GM19463 (cell line): ENCODE results near the gene CPZ.
"Not testable (repeated sequence)": the region's sequence is repeated elsewhere in the genome, so short reads cannot be mapped to it uniquely, and the experiment has no call there.

Experiments
- ATAC-seq: cut with Tn5 transposase; IDR thresholded peaks from one replicate; pipeline ENCODE4 v1.9.1; 2021; ENCODE audit warnings: mild to moderate bottlenecking, moderate library complexity; ENCODE audit not compliant: unreplicated experiment

Gene CPZ

DNA sequence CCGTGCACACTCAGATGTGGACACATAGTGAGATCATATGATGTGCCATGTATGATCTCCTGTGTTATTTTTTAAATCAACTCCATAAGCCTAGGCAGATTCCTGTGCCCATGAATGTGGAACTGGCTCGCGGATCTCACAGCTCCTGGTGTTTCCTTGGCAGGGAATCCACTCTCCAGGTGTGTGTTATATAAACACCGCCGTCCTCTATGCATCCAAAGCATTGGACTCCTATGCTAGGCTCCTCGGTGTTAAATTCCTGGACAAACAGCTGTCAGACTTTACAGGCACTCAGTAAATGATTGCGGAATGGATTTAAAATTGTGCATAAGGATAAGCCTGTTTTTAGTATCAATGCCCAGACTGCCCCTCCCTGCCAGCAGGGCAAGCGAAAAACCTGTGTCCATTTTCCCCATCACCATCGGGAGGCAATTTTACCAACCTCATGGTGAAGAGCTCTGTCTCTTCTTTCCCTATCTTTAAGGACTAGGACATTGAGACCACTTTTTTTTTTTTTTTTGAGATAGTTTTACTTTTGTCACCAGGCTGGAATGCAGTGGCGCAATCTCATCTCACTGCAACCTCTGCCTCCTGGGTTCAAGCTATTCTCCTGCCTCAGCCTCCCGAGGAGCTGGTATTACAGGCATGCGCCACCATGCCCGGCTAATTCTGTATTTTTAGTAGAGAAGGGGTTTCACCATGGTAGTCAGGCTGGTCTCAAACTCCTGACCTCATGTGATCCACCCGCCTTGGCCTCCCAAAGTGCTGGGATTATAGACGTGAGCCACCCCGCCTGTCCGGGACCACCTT lies 36.0 kb upstream of the CPZ start:
- ATAC-seq, result no peak

DNA sequence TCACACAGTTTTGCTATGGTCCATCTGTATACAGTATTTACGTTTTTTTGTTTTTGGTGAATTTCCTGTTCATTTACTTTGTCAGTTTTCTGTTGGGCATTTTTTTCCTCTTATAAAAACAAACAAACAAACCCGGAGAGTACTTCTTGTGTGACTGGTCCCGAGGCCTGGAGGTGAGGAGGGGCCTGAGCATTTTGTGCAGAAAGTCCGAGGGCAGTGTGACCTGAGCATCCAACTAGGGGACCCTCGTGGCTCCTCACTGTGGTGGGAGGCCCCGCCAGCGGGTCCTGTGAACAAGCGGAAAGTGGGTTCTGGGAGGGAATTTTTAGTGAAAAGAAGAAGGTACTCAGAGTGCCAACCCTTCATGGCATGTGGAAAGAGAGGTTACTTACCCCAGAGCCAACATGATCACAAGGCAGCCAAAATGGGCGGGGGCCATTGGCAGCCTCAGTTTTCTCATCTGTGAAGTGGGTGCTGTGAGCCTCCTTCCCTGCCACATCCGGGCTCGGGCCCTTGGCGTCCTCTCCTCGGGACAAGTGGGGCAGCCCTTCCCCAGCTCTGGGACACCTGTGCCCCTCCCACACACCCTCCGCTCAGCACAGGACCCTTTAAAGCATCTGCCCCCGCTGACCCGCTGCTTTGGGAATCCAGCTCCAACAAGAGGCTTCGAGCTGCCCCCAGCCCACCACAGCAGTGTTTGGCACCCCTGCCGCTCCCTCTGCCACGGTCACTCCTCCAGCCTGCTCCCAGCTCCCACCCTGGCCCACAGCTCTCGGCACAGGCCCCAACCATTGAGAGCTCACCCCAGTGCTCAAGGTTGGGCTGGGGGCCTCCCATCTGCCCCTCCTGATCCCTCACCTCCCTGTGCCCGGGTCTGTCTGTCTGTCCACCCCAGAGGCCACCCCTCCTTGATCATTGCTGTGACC lies 35.2 kb upstream of the CPZ start:
- ATAC-seq, result no peak

DNA sequence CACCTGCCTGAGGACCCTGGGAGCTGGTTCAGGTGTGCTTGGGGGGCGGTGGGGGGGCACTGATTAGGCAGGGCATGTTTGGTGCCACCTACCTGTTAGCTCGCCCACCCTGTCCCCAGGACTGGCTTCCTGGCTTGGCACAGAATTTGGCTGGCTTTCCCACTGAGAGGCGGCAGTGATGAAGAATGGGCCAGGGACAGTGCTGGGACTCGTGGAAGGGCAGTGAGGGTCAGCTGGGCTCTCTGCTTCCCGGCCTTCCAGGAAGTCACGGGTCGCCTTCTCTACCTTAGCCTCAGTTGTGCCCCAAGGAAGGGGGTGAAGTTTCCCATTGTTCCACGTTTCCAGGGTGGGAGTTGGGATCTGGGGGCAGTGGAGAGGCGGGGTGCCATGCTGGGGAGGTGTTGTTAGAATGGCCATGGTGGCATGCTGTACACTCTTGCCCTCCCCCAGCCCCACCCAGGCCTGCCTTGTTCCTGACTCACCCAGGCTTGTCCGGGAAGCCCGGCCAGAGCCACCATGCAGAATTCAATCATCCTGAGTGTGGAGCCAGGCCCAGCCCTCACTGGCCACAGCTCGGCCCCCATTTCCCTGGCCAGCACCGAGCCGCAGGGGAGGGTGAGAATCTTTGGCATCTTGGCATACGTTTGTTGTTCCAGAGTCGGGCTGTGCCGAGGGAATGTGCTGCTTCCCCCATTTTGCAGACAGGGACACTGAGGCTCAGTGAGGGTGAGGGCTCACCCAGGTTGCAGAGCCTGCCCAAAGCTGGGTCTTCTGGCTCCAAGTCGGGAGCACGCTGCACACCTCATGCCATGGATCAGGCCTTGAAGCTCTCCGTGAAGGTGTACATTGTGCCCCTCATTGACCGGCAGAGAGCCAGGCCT lies 34.2 kb upstream of the CPZ start:
- no peak for ATAC-seq

DNA sequence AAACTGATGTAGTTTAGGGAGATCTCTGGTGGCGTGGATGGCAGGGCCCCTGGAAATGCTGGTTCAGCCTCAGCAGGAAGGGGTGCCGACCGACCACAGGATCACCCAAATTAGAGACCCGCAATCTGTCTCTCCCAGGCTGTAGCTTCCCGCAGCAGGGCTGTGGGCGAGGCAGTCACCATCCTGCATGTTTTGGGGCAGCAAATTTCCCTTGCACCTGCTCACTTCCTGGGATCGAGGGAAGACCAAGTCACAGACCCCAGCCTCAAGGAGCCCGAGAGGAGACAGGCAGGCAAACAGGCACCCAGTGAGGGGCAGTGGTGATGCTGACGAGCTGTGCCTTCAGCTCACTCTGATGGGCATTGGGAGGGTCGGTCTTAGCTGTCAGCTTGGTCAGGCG lies 33.6 kb upstream of the CPZ start:
- no peak for ATAC-seq

- no peak for ATAC-seq
Observed at GRCh38 chr4:8559524-8560264, 32.9 kb upstream of the CPZ start.

DNA sequence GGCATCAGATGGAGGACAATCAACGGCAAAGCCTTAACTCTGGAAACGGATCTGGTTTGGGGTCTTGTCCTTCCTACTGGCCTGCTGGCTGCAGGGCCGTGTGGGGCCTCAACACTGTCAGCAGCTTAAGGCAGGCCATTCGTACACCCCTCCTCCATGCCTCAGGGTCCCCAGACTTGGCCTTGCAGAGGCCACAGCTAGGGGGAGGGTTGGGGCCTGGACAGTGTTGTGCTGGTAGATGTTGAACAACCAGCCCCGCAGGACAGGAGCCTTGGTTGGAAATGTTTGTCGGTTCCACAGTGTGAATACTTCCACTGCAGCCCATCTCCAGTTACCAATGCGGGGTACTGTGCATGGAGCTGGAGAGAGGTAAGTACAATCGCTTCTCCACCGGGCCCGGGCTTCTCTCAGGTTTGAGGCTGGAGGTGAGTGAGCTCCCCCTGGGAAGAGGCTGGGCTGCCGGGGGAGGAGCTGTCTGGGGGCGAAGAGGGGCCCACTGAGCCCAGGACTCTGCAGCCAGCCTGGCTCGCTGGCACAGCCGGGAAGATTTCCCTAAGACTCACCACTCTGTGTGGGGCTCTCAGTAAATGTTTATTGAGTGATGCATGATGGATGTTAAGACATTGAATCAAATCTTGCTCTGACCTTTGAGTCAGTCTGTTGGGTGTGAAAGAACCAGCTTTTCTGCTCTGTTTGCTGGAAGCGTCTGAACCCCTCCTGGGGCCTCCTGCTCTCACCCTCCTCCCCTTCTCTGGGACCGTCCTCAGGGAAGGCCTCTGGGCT lies 32.1 kb upstream of the CPZ start:
- ATAC-seq, result no peak

DNA sequence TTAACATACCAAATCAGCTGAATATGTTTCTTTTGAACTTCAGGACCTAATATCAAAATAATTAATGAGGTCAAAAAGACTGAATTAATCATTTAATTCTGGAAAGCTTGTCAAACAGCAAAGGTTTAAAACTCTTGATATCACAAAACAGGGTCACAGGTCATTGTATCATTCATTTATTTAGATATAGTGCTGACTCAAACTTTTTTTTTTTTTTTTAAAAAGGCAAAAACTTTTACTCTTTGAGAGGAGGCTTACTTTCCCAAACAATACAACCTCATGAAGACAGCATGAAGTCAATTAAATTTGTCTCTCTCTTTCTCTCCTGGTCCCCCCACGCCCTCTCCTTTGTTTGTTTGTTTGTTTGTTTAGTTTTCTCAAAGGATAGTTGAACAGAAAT lies 28.0 kb upstream of the CPZ start:
- ATAC-seq, result no peak

DNA sequence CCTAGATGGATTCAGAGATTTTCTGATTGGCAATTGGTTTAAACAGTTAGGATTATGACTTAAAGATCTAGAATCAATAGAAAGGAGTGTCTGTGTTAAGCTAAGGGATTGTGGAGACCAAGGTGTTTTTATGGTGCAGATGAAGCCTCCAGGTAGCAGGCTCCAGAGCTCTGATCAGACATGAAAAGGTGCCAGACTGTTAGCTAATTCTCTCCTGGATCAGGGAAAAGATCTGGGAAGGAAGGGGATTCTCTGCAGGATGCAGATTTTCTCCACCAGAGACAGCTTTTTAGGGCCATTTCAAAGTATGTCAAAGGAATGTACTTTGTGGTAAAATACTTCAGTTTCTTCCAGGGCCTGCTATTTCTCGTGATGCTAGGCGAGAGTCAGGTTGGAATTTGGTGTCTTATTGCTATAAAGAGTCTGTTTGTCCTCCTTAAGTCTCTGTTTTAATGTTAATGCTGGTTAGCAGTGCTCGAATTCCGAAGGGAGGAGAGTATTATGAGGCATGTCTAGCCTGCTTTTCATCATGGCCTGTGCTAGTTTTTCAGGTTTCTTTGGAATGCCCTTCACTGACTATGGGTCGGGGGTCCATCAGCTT lies 24.4 kb upstream of the CPZ start:
- no peak for ATAC-seq

DNA sequence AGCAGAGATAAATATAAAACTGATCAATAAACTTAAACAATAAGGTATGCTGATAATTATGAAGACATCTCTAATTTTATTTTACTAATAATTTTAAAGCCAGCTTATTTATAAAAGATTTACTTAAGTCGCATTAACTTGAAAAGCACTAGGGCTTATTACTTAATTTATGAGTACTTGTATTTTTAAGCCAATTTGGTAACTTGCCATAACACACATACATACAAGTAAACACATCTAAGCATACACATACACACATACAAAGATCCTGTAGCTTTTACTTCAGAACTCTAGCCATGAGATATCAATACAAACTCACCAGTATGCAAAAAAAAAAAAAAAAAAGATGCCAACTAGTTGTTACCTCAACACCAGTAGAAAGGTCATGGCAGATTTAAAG lies 22.4 kb upstream of the CPZ start:
- ATAC-seq, result no peak

- ATAC-seq, result no peak
Observed at GRCh38 chr4:8571702-8572685, 20.6 kb upstream of the CPZ start.

DNA sequence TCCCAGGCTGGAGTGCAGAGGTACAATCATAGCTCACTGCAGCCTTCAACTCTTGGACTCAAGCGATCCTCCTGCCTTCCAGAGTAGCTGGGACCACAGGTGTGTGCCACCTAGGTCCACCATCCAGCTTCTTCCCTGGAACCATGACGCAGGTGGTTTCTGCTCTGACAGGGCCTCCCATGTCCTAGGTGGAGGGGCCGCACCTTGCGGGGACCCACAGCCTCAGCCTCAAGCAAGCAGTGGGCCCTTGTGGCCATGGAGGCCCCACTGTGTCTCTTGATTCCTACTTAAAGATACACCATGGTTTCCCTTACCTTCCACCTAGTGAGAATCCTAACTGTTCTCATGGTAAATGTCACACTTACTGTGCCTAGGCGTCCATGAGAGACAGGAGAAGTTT lies 19.3 kb upstream of the CPZ start:
- ATAC-seq, result no peak

GRCh38 chr4:8574796-8575370 lies 17.7 kb upstream of the CPZ start:
- ATAC-seq, result no peak

DNA sequence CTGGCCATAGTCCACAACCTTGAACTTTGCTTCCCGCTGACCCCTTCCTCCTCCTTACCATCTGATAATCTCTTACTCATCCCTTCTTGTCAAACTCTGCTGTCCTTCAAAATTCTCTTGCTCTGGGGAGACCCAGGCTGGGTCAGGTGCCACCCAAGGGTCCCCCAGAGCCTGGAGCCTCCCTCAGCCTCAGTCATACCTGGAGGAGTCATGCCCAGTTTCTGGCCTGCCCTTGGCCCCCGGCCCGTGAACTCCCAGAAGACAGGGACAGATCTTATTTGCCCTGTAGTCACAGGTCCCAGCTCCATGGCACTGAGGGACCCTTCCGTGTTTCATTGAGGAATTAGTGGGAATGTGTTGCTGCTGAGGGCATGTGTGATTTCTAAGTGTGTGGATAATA lies 17.1 kb upstream of the CPZ start:
- no peak for ATAC-seq

DNA sequence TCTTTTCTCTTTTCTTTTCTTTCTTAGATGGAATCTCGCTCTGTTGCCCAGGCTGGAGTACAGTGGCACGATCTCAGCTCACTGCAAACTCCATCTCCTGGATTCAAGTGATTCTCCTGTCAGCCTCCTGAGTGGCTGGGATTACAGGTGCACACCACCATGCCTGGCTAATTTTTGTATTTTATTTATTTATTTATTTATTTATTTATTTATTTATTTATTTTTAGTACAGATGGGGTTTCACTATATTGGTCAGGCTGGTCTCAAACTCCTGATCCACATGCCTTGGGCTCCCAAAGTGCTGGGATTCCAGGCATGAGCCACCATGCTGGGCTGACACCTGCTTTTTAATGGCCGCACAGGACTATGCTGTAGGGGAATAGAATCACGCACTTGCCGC lies 16.0 kb upstream of the CPZ start:
- ATAC-seq, result not testable (repeated sequence)

GRCh38 chr4:8577046-8577445 lies 15.5 kb upstream of the CPZ start:
- ATAC-seq, result no peak

- no peak for ATAC-seq
Observed at GRCh38 chr4:8577972-8578371, 14.6 kb upstream of the CPZ start.

GRCh38 chr4:8578717-8579116 lies 13.8 kb upstream of the CPZ start:
- ATAC-seq, result no peak
